Measurements from ENCODE around the gene PRSS53. TPM values are rescaled to one million over a fixed set of nuclear protein-coding genes. Genes with fewer than 3 reads are reported as not detected.

PRSS53 gene
- total and polyA plus RNA-seq, 7 experiments from 2014 or later: 0.46 to 7.2 (median 6.0) TPM

- Mint-ChIP-seq H3K9me3 (peaks cover 0 to 1% (median 0%) of the 10 kb centered on the region in 11 donors), H3K27ac (peak overlapping the region in 2 of 9 donors; percentile 31 to 73), H3K4me3 (no peak overlapping the region), H3K4me1 (peaks cover 38 to 63% (median 51%) of the 10 kb centered on the region in 7 donors), H3K36me3 (peaks cover 0 to 13% (median 4%) of the 10 kb centered on the region in 5 donors), H3K27me3 (no peaks in the 10 kb centered on the region)
- no peaks in the 10 kb centered on the region for H3K36me3 ChIP-seq (ENCODE audit: control insufficient read depth in 2 of 3, insufficient read depth in 3 of 3, low read length in 3 of 3)
- no peak for DNase-seq
- H3K9me3 ChIP-seq (ENCODE audit: control insufficient read depth in 2 of 3, low read length in 3 of 3): no peaks in the 10 kb centered on the region
- ChIA-PET POLR2A (interaction anchor here (1.2 kb wide), 1 partner anchor 75 kb away, joined by 4 read pairs; no protein-coding TSS in a partner anchor), CTCF (no interaction called here)
- H3K27me3 ChIP-seq (ENCODE audit: control insufficient read depth in 2 of 2, insufficient read depth in 2 of 2, low read length in 2 of 2): no peaks in the 10 kb centered on the region
- no peak for ATAC-seq
- H3K4me3 ChIP-seq (ENCODE audit: low read length): no peak overlapping the region
- intact Hi-C loops (cut with micrococcal nuclease): loop anchor here in 1 of 2 donors (2.0 kb wide), 1 partner anchor 17 kb away; no protein-coding TSS in a partner anchor
- H3K4me1 ChIP-seq (ENCODE audit: control insufficient read depth in 2 of 2, insufficient read depth in 2 of 2, low read length in 2 of 2): peaks cover 24 to 41% of the 10 kb centered on the region in 2 donors
- no peak overlapping the region for H3K27ac ChIP-seq (ENCODE audit: low read depth, low read length)
Measured at GRCh38 chr16:31067342-31067741, 21.4 kb downstream of the PRSS53 start.

GRCh38 chr16:31064882-31065461, 23.8 kb downstream of the PRSS53 start:
- Mint-ChIP-seq H3K27ac (peak overlapping the region in 8 of 9 donors; percentile 12 to 83 (median 70)), H3K4me3 (peak overlapping the region; percentile 30 to 82 (median 74)), H3K27me3 (no peaks in the 10 kb centered on the region), H3K36me3 (peaks cover 0 to 19% (median 4%) of the 10 kb centered on the region in 5 donors), H3K9me3 (peaks cover 0 to 1% (median 0%) of the 10 kb centered on the region in 11 donors), H3K4me1 (peaks cover 30 to 58% (median 41%) of the 10 kb centered on the region in 7 donors)
- Histone ChIP-seq H3K27ac (ENCODE audit: low read depth, low read length) (no peak overlapping the region), H3K4me1 (ENCODE audit: control insufficient read depth in 2 of 2, insufficient read depth in 2 of 2, low read length in 2 of 2) (peaks cover 19 to 44% of the 10 kb centered on the region in 2 donors), H3K9me3 (ENCODE audit: control insufficient read depth in 2 of 3, low read length in 3 of 3) (no peaks in the 10 kb centered on the region), H3K4me3 (ENCODE audit: low read length) (peak overlapping the region; percentile 44), H3K36me3 (ENCODE audit: control insufficient read depth in 2 of 3, insufficient read depth in 3 of 3, low read length in 3 of 3) (peaks cover 0 to 23% (median 0%) of the 10 kb centered on the region in 3 experiments), H3K27me3 (ENCODE audit: control insufficient read depth in 2 of 2, insufficient read depth in 2 of 2, low read length in 2 of 2) (no peaks in the 10 kb centered on the region)
- DNase-seq (no peak), ATAC-seq (no peak)
- ChIA-PET POLR2A (interaction anchor here (1.2 kb wide), 1 partner anchor 9 kb away, joined by 5 read pairs; the partner anchor contains the start of gene ZNF668), CTCF (interaction anchor here (0.7 kb wide), 1 partner anchor 96 kb away, joined by 3 read pairs; no protein-coding TSS in a partner anchor)
- intact Hi-C loops (cut with micrococcal nuclease): no loop called here

- Mint-ChIP-seq H3K9me3 (peaks cover 0 to 1% (median 0%) of the 10 kb centered on the region in 11 donors), H3K4me1 (peaks cover 24 to 53% (median 40%) of the 10 kb centered on the region in 7 donors), H3K36me3 (peaks cover 0 to 19% (median 4%) of the 10 kb centered on the region in 5 donors), H3K4me3 (peak overlapping the region; percentile 30 to 82 (median 74)), H3K27me3 (no peaks in the 10 kb centered on the region), H3K27ac (peak overlapping the region; percentile 12 to 83 (median 72))
- H3K4me1 ChIP-seq (ENCODE audit: control insufficient read depth in 2 of 2, insufficient read depth in 2 of 2, low read length in 2 of 2): peaks cover 19 to 44% of the 10 kb centered on the region in 2 donors
- DNase-seq: peak in 2 of 9 donors; percentile 7 to 11
- peaks cover 0 to 23% (median 0%) of the 10 kb centered on the region in 3 experiments for H3K36me3 ChIP-seq (ENCODE audit: control insufficient read depth in 2 of 3, insufficient read depth in 3 of 3, low read length in 3 of 3)
- peak; percentile 75 for ATAC-seq
- ChIA-PET CTCF (no interaction called here), POLR2A (interaction anchor here (0.6 to 1.6 kb wide), 3 partner anchors 10 to 15 kb away, joined by 3 to 8 read pairs (median 5); partner anchors contain the start of genes ZNF646 and ZNF668)
- peak overlapping the region; percentile 28 for H3K27ac ChIP-seq (ENCODE audit: low read depth, low read length)
- no peaks in the 10 kb centered on the region for H3K27me3 ChIP-seq (ENCODE audit: control insufficient read depth in 2 of 2, insufficient read depth in 2 of 2, low read length in 2 of 2)
- peak overlapping the region; percentile 44 for H3K4me3 ChIP-seq (ENCODE audit: low read length)
- intact Hi-C loops (cut with micrococcal nuclease): no loop called here
- H3K9me3 ChIP-seq (ENCODE audit: control insufficient read depth in 2 of 3, low read length in 3 of 3): no peaks in the 10 kb centered on the region
Measured at GRCh38 chr16:31063843-31064611, 24.7 kb downstream of the PRSS53 start.

GRCh38 chr16:31063495-31063842, 25.3 kb downstream of the PRSS53 start:
- Histone ChIP-seq H3K9me3 (ENCODE audit: control insufficient read depth in 2 of 3, low read length in 3 of 3) (no peaks in the 10 kb centered on the region), H3K4me1 (ENCODE audit: control insufficient read depth in 2 of 2, insufficient read depth in 2 of 2, low read length in 2 of 2) (peaks cover 19 to 44% of the 10 kb centered on the region in 2 donors), H3K27me3 (ENCODE audit: control insufficient read depth in 2 of 2, insufficient read depth in 2 of 2, low read length in 2 of 2) (no peaks in the 10 kb centered on the region), H3K4me3 (ENCODE audit: low read length) (peak overlapping the region; percentile 44), H3K36me3 (ENCODE audit: control insufficient read depth in 2 of 3, insufficient read depth in 3 of 3, low read length in 3 of 3) (peaks cover 0 to 23% (median 0%) of the 10 kb centered on the region in 3 experiments), H3K27ac (ENCODE audit: low read depth, low read length) (no peak overlapping the region)
- peaks cover 0 to 19% (median 4%) of the 10 kb centered on the region in 5 donors for H3K36me3 Mint-ChIP-seq
- peak overlapping the region in 8 of 10 donors; percentile 24 to 82 (median 68) for H3K4me3 Mint-ChIP-seq
- peaks cover 21 to 53% (median 40%) of the 10 kb centered on the region in 7 donors for H3K4me1 Mint-ChIP-seq
- ChIA-PET CTCF (no interaction called here), POLR2A (interaction anchor here (0.6 to 1.6 kb wide), 2 partner anchors 10 to 16 kb away, joined by 3 to 8 read pairs; partner anchors contain the start of genes ZNF646 and ZNF668)
- intact Hi-C loops (cut with micrococcal nuclease): no loop called here
- H3K27me3 Mint-ChIP-seq: no peaks in the 10 kb centered on the region
- DNase-seq (no peak), ATAC-seq (no peak)
- H3K9me3 Mint-ChIP-seq: peaks cover 0 to 1% (median 0%) of the 10 kb centered on the region in 11 donors
- H3K27ac Mint-ChIP-seq: peak overlapping the region in 6 of 9 donors; percentile 43 to 76 (median 52)

GRCh38 chr16:31061813-31062440, 26.8 kb downstream of the PRSS53 start:
- Histone ChIP-seq H3K27me3 (ENCODE audit: control insufficient read depth in 2 of 2, insufficient read depth in 2 of 2, low read length in 2 of 2) (no peaks in the 10 kb centered on the region), H3K27ac (ENCODE audit: low read depth, low read length) (no peak overlapping the region), H3K4me3 (ENCODE audit: low read length) (no peak overlapping the region), H3K4me1 (ENCODE audit: control insufficient read depth in 2 of 2, insufficient read depth in 2 of 2, low read length in 2 of 2) (peaks cover 19 to 44% of the 10 kb centered on the region in 2 donors), H3K9me3 (ENCODE audit: control insufficient read depth in 2 of 3, low read length in 3 of 3) (no peaks in the 10 kb centered on the region), H3K36me3 (ENCODE audit: control insufficient read depth in 2 of 3, insufficient read depth in 3 of 3, low read length in 3 of 3) (peaks cover 0 to 23% (median 0%) of the 10 kb centered on the region in 3 experiments)
- intact Hi-C loops (cut with micrococcal nuclease): no loop called here
- peaks cover 0 to 21% (median 4%) of the 10 kb centered on the region in 5 donors for H3K36me3 Mint-ChIP-seq
- peaks cover 0 to 1% (median 0%) of the 10 kb centered on the region in 11 donors for H3K9me3 Mint-ChIP-seq
- CTCF ChIA-PET: no interaction called here
- POLR2A ChIA-PET: no interaction called here
- DNase-seq (no peak), ATAC-seq (no peak)
- H3K4me3 Mint-ChIP-seq: no peak overlapping the region
- H3K4me1 Mint-ChIP-seq: peaks cover 21 to 49% (median 38%) of the 10 kb centered on the region in 7 donors
- no peaks in the 10 kb centered on the region for H3K27me3 Mint-ChIP-seq
- H3K27ac Mint-ChIP-seq: no peak overlapping the region

- Mint-ChIP-seq H3K4me3 (no peak overlapping the region), H3K27me3 (no peaks in the 10 kb centered on the region), H3K27ac (no peak overlapping the region), H3K9me3 (peaks cover 0 to 1% (median 0%) of the 10 kb centered on the region in 11 donors), H3K4me1 (peaks cover 21 to 44% (median 35%) of the 10 kb centered on the region in 7 donors), H3K36me3 (peaks cover 0 to 21% (median 4%) of the 10 kb centered on the region in 5 donors)
- Histone ChIP-seq H3K4me3 (ENCODE audit: low read length) (no peak overlapping the region), H3K27me3 (ENCODE audit: control insufficient read depth in 2 of 2, insufficient read depth in 2 of 2, low read length in 2 of 2) (no peaks in the 10 kb centered on the region), H3K27ac (ENCODE audit: low read depth, low read length) (no peak overlapping the region), H3K36me3 (ENCODE audit: control insufficient read depth in 2 of 3, insufficient read depth in 3 of 3, low read length in 3 of 3) (peaks cover 0 to 23% (median 0%) of the 10 kb centered on the region in 3 experiments), H3K9me3 (ENCODE audit: control insufficient read depth in 2 of 3, low read length in 3 of 3) (no peaks in the 10 kb centered on the region), H3K4me1 (ENCODE audit: control insufficient read depth in 2 of 2, insufficient read depth in 2 of 2, low read length in 2 of 2) (peaks cover 19 to 42% of the 10 kb centered on the region in 2 donors)
- intact Hi-C loops (cut with micrococcal nuclease): no loop called here
- POLR2A ChIA-PET: interaction anchor here (0.6 kb wide), 1 partner anchor 160 kb away, joined by 5 read pairs; no protein-coding TSS in a partner anchor
- ATAC-seq: no peak
- no peak for DNase-seq
- CTCF ChIA-PET: no interaction called here
Measured at GRCh38 chr16:31061126-31061812, 27.5 kb downstream of the PRSS53 start.

Data from naive thymus-derived CD4-positive, alpha-beta T cell (primary cell).